ENCODE data around the gene IRF4. TPM values are rescaled to one million over a fixed set of nuclear protein-coding genes. Genes with fewer than 3 reads are reported as not detected.

The IRF4 gene
- total and polyA plus RNA-seq, 2 donors (not counting 1 experiment from before 2014, with no cell fraction given): 75.7 to 142 TPM

DNA sequence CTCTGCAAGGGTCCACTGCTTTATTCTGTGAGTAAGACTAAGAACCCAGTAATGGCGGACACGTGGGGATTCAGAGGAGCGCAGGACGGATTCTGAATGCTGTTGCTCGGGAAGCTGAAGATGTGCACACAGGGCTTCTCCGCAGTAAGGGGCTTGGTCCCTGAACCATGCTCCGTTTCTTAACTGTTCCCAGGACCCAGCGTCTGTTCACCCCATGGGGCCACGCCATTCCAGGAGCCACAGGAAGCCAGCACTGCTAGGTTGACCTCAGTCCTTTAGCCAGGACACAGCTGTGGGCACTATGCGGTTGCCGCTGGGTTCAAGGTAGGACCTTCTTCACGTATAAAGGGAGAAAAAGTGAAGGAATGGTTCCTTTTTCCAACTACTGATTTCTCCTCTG is 59.8 kb downstream of the IRF4 start:
- Histone ChIP-seq H3K4me2 (replicated peaks; ENCODE audit: low read depth, low read length, poor library complexity, severe bottlenecking) (no peak overlapping the region), H3K27me3 (replicated peaks in 1 of 4; ENCODE audit: control extremely low read depth in 1 of 4, control insufficient read depth in 3 of 4, insufficient read depth in 4 of 4, low read length in 3 of 4) (no peaks in the 10 kb centered on the region), H4K20me1 (ENCODE audit: control insufficient read depth, insufficient read depth, low read length, poor library complexity, severe bottlenecking) (no peaks in the 10 kb centered on the region), H3K27ac (ENCODE audit: low read length in 2 of 2) (no peak overlapping the region), H3K79me2 (ENCODE audit: control insufficient read depth, insufficient read depth, low read length) (no peaks in the 10 kb centered on the region), H3K9me3 (ENCODE audit: control extremely low read depth in 1 of 3, control insufficient read depth in 2 of 3, insufficient read depth in 1 of 3, low read length in 2 of 3) (no peaks in the 10 kb centered on the region), H3K4me1 (ENCODE audit: control insufficient read depth in 2 of 2, insufficient read depth in 2 of 2, low read length in 2 of 2) (peaks cover 0 to 15% of the 10 kb centered on the region in 2 donors), H3K9ac (ENCODE audit: low read length) (no peak overlapping the region), H3K36me3 (replicated peaks in 1 of 2; ENCODE audit: control extremely low read depth in 1 of 2, control insufficient read depth in 1 of 2, extremely low read depth in 1 of 2, insufficient read depth in 2 of 2, low read length in 1 of 2) (no peaks in the 10 kb centered on the region), H3K4me3 (ENCODE audit: control extremely low read depth in 1 of 5, extremely low read depth in 1 of 5, insufficient read depth in 1 of 5, low read depth in 2 of 5, low read length in 4 of 5) (no peak overlapping the region), H2AFZ (ENCODE audit: insufficient read depth, low read depth, low read length, poor library complexity, severe bottlenecking) (no peak overlapping the region)
- ATAC-seq (ENCODE audit: low read depth) (no peak), DNase-seq (no peak)
- no peak overlapping the region for H3K4me3 Mint-ChIP-seq
- ChIA-PET CTCF (no interaction called here), POLR2A (no interaction called here)
- H3K27me3 Mint-ChIP-seq: no peaks in the 10 kb centered on the region
- no peaks in the 10 kb centered on the region for H3K9me3 Mint-ChIP-seq (ENCODE audit: insufficient read depth)
- intact Hi-C loops (cut with micrococcal nuclease): no loop called here
- 96% methylated on average over 9 of the region's 12 CpGs for WGBS (ENCODE audit: insufficient coverage)
- H3K4me1 Mint-ChIP-seq: peaks cover 11% of the 10 kb centered on the region
- no peak for TF ChIP-seq EZH2 (IDR thresholded peaks at IDR 0.05; ENCODE audit: borderline replicate concordance, insufficient read depth, low read depth, low read length, poor library complexity, severe bottlenecking)
- TF ChIP-seq CTCF (IDR thresholded peaks at IDR 0.05): no peak
- H3K27ac Mint-ChIP-seq: no peak overlapping the region

- Mint-ChIP-seq H3K4me3 (no peak overlapping the region), H3K27me3 (no peaks in the 10 kb centered on the region), H3K27ac (no peak overlapping the region), H3K4me1 (peaks cover 8% of the 10 kb centered on the region), H3K9me3 (ENCODE audit: insufficient read depth) (no peaks in the 10 kb centered on the region)
- H3K4me2 ChIP-seq (replicated peaks; ENCODE audit: low read depth, low read length, poor library complexity, severe bottlenecking): no peak overlapping the region
- H3K4me3 ChIP-seq (ENCODE audit: control extremely low read depth in 1 of 5, extremely low read depth in 1 of 5, insufficient read depth in 1 of 5, low read depth in 2 of 5, low read length in 4 of 5): no peak overlapping the region
- H3K4me1 ChIP-seq (ENCODE audit: control insufficient read depth in 2 of 2, insufficient read depth in 2 of 2, low read length in 2 of 2): peaks cover 0 to 10% of the 10 kb centered on the region in 2 donors
- no peaks in the 10 kb centered on the region for H3K9me3 ChIP-seq (ENCODE audit: control extremely low read depth in 1 of 3, control insufficient read depth in 2 of 3, insufficient read depth in 1 of 3, low read length in 2 of 3)
- H3K27me3 ChIP-seq (replicated peaks in 1 of 4; ENCODE audit: control extremely low read depth in 1 of 4, control insufficient read depth in 3 of 4, insufficient read depth in 4 of 4, low read length in 3 of 4): no peaks in the 10 kb centered on the region
- POLR2A ChIA-PET: no interaction called here
- intact Hi-C loops (cut with micrococcal nuclease): no loop called here
- H3K79me2 ChIP-seq (ENCODE audit: control insufficient read depth, insufficient read depth, low read length): no peaks in the 10 kb centered on the region
- no peak overlapping the region for H3K9ac ChIP-seq (ENCODE audit: low read length)
- no peak for DNase-seq
- CTCF ChIA-PET: no interaction called here
- ATAC-seq (ENCODE audit: low read depth): no peak
- 97% methylated on average over 8 of the region's 8 CpGs for whole genome bisulfite sequencing (ENCODE audit: insufficient coverage)
- no peaks in the 10 kb centered on the region for H4K20me1 ChIP-seq (ENCODE audit: control insufficient read depth, insufficient read depth, low read length, poor library complexity, severe bottlenecking)
- H3K36me3 ChIP-seq (replicated peaks in 1 of 2; ENCODE audit: control extremely low read depth in 1 of 2, control insufficient read depth in 1 of 2, extremely low read depth in 1 of 2, insufficient read depth in 2 of 2, low read length in 1 of 2): no peaks in the 10 kb centered on the region
- TF ChIP-seq CTCF (IDR thresholded peaks at IDR 0.05): no peak
- no peak for TF ChIP-seq EZH2 (IDR thresholded peaks at IDR 0.05; ENCODE audit: borderline replicate concordance, insufficient read depth, low read depth, low read length, poor library complexity, severe bottlenecking)
- H2AFZ ChIP-seq (ENCODE audit: insufficient read depth, low read depth, low read length, poor library complexity, severe bottlenecking): no peak overlapping the region
- H3K27ac ChIP-seq (ENCODE audit: low read length in 2 of 2): no peak overlapping the region
These were observed 60.3 kb downstream of the IRF4 start for GRCh38 chr6:451847-452246.

Measured in B cell (primary cell).